Colon (tissue), 2 donors: ENCODE results near the gene TXNRD2.
"Not testable (repeated sequence)": the region's sequence is repeated elsewhere in the genome, so short reads cannot be mapped to it uniquely, and the experiment has no call there.

Source experiments
- FAIRE-seq: peaks from 2 replicates; lab custom pipeline; 2012; peaks lifted over from hg19 to GRCh38; lab: Jason Lieb, UNC
- donor health status: control.
- donor health status: control.

TXNRD2 gene

GRCh38 chr22:19844377-19845053, 97.1 kb downstream of the TXNRD2 start:
- no peak for FAIRE-seq

DNA sequence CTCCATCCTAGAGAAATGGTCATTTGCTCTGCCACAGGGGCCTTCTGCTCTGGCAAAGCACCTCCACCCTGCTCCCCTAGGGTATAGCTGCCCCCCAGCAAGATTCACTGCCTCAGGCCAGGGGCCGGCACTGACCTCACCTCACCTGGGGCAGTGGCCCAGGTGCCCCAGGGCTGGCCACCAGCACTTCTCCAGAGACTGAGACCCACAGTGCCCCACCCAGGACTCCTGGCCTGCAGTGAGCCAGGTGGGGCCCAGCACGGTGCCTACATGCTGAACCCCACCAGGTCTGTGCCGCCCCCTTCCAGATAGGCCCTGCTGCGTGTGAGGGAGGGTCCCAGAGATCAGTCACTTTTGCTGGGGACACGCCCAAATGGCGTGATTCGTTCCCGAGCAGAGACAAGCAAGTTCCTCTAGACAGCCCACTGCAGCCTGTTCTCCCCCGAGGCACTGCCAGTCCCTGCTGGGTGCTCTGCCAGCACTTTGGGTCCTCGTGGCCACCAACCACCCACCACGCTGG, 97.7 kb downstream of the TXNRD2 start:
- FAIRE-seq: no peak

GRCh38 chr22:19843107-19843856, 98.3 kb downstream of the TXNRD2 start:
- FAIRE-seq: no peak

DNA sequence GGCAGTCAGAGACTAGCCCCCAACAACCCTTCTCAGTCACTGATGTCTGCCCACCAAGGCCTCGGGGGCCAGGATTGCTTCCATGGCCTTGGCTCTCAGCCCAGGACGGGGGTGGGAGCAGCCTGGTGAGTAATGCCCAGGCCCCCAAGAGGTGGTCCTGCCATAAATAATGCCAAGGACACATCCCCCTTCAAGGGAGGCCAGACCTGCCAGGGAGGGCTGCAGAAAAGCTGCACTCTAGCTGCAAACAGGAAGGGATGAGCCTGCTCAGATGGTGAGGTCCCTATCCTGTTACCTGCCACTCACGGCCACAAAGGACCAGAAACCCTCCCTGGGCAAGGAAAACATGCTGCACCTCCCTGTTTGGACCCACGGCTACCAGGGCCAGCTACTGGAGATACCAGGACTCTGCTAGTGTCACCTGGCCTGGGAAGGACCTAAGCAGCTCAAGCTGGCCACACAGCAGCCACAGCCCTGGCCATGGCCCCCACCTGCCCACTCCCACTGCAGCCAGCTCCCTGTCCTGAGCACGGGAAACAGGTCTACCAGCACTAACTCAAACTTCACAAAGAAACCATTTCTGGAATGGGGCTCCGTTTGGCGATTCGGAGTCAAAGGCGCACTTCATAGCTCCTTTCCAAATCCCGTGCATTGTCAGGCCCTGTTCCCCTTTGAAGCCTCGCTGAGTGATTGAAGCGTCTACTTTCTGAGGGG, 99.1 kb downstream of the TXNRD2 start:
- FAIRE-seq: no peak

DNA sequence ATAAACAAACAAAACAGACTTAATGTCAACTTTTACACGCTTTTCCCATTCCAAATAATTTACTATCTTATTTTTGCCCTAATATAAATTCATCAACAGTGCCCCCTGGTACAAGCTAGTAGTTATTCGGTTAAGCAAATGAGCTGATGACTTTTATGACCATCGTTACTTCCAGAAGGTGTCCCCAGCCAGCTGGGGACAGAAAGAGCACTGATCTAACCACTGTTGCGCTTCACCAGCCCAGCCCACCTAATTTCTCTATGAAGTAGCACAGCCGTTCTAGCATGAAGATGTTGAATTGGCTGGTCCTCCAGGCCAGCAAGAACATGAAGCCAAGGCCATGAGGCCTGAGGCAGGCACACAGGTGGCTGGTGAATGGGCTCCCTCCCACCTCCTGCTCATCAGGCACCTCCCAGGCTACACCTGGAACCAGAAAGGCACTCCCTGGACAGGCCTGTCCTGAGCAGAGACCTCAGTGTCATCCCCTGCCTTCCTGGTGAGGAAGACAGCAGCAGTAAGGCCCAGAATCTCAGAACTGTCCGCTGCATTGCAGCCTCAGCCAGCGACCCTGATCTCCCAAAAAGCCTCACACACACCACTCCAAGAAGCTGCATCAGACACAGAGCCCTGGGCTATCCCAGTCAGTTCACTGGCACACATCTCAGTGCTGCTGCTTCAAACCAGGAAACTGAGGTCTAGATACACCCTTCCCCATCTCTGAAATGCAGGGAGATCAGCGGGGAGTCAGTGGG, 99.8 kb downstream of the TXNRD2 start:
- FAIRE-seq: no peak

DNA sequence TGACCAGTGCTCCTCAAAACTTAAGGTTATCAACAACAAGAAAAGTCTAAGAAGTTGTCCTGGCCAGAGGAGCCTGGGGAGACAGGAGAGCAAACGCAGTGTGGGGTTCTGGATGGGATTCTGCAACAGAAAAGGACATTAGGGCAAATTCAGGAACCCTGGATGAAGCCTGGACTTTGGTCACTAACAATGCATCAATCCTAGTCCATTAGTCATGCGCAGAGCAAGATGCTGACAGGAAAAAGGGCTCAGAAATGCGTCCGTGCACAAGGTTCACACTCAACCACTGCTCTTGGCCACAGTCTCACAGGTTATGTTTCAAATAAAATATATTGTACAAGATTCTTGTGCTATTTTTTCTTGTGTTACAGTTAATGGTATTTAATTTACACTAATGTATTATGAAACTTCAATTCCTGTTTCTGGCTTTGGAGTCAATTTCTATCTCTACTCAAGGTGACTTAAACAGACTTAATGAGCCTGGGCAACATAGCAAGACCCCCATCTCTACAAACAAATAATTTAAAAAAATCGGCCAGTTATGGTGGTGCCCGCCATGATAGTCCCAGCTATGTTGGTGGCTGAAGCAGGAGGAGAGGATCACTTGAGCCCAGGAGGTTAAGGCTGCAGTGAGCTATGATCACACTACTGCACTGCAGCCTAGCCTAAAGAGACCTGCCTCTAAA, 100.5 kb downstream of the TXNRD2 start:
- no peak for FAIRE-seq

DNA sequence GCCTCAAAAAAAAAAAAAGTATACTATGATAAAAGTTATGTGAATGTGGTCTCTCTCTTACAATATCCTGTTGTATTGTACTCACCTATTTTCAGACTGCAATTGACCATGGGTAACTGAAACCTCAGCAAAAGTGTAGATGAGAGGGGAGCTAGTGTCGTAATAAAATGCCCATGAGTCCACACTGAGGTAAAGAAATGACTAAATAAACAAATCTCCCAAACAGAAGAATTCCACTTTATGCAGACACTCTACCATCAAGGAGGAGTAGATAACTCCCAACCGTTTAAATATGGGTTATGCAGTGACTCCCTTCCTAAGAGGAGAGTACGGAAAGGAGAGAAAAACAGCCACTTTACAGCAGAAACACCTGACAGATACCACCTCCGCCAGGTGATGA, 101.6 kb downstream of the TXNRD2 start:
- no peak for FAIRE-seq

DNA sequence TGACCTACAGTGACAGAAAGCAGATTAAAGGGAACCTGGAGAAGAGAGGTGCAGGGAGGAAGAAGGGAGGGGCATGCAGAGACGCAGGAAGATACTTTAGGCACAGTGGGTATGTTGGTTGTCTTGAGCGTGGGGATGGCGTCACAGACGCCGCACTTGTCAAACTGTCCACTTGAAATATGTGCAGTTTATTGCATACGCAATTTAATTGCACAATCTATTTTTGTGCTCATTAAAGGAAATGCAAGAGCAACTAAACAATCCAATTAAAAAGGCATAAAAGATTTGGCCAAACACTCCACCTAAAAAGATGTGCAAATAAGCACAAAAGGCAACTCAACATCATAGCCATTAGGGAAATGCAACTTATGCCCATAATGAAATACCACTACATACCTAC, 103.7 kb downstream of the TXNRD2 start:
- no peak for FAIRE-seq

DNA sequence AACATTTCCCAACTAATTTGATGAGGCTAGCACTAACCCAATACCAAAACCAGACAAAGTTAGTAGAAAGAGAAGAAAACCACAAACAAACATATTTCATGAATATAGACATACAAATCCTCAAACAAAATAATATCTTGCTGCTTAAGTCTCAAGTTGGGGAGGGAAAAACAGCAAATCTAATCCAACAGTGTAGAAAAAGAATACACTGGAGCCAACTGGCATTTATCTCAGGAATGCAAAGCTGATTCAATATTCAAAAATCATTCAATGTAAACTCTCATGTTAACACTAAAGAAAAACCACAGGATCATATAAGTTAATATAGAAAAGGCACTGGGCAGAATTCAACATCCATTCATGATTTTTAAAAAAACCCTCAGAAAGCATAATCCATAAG, 105.1 kb downstream of the TXNRD2 start:
- FAIRE-seq: no peak

GRCh38 chr22:19834599-19834998, 107.0 kb downstream of the TXNRD2 start:
- FAIRE-seq: no peak

DNA sequence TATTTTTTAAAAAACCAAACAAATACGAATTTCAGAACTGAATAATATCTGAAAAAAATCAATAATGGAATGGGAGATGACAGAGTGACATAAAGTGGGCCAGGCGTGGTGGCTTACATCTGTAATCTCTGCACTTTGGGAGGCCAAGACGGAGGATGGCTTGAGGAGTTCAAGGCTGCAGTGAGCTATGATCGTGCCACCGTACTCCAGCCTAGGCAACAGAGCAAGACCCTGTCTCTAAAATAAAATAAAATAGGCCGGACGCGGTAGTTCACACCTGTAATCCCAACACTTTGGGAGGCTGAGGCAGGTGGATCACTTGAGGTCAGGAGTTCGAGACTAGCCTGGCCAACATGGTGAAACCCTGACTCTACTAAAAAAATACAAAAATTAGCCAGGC, 108.3 kb downstream of the TXNRD2 start:
- not testable (repeated sequence) for FAIRE-seq

- no peak for FAIRE-seq
These were observed 109.0 kb downstream of the TXNRD2 start for GRCh38 chr22:19832476-19833108.

- not testable (repeated sequence) for FAIRE-seq
These were observed 109.6 kb downstream of the TXNRD2 start for GRCh38 chr22:19831979-19832378.

- no peak for FAIRE-seq
These were observed 110.6 kb downstream of the TXNRD2 start for GRCh38 chr22:19831016-19831415.

DNA sequence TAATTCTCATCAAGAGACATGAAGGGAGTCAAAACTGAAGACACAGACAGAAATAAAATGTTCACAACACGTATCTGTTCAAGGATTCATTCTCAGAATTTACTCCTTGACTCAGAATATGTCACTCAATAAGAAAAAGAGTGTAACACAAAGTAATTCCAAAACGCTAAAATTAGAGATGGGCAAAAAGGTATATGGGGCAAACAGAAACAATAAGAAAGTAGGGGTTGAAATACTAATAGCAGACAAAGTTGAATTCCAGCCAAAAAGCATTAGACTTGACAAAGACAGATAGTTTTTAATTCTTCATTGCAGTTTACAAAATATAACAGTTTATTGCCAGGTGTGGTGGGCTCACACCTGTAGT, 113.6 kb downstream of the TXNRD2 start:
- FAIRE-seq: no peak

- no peak for FAIRE-seq
These were observed 114.1 kb downstream of the TXNRD2 start for GRCh38 chr22:19827341-19828034.

DNA sequence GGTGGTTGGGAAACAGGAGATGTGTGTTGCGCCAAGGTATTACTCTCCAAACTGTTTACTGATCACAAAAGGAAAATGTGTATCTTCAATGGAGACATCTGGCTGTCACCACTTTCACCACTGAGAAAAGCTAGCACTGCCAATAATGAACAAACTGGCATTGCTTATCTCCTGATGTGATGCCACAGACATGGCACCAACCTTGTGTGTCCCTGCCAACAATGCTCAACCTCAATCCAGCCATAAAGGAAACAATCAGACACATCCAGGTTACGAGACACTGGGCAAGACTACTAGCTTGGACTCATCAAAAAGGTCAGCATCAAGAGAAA, 115.0 kb downstream of the TXNRD2 start:
- no peak for FAIRE-seq

DNA sequence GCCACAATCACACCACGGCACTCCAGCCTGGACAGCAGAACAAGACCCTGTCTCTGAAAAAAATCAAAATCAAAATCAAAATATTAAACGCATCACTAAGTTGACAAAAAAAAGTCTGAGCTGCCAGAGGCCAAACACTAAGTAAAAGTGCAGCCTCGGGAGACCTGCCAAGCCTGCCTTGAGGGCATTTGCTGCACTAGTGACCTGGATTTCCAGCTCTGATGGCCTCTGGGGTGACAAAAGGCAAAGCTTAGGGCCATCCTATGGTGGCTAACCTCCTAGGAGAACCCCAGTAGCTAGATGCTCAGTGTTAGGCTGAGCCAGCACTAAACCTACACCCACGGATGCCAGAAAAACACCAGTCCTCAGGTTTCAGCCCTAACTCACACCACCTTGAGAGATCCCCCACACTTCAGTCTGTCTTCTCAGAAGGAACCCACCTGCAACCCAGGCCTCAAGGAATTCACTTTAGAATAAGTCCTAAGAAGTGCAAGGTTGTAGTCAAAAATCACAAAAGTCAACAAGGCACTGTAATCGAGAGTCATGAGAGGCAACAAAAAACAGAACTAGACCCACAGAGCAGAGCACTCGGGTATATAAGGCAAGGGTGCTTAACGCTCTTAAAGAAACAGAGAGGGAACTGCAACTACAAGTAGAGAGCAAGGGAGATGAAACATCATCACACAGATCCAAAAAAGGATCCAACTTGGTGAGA, 115.6 kb downstream of the TXNRD2 start:
- no peak for FAIRE-seq
